ENCODE measurements around the gene ZNF396. TPM values are rescaled to one million over a fixed set of nuclear protein-coding genes. Genes with fewer than 3 reads are reported as not detected.

ZNF396 gene
- total and polyA plus RNA-seq, 9 of the 15 experiments (the other 6 are each of a cell fraction or from before 2014, with no cell fraction given): 0.73 to 2.3 (median 1.9) TPM

GRCh38 chr18:35376742-35377695 is at the start of gene ZNF396 (continued):
- TF ChIP-seq ZMIZ1 (IDR thresholded peaks at IDR 0.05; ENCODE audit: low read depth in 2 of 2, low read length in 2 of 2) (0 out of 4 replicates have a peak, but pooled peaks of 1 of the 2 experiments have one; percentile 41), MYC (IDR thresholded peaks at IDR 0.05; ENCODE audit: low read depth, low read length) (no peak), MYC (CRISPR knock-in tag; IDR thresholded peaks at IDR 0.05; ENCODE audit: borderline replicate concordance, low read depth) (no peak), ATF3 (IDR thresholded peaks at IDR 0.05) (no peak), ATF3 (CRISPR knock-in tag; conservative IDR thresholded peaks at IDR 0.05) (no peak), REST (IDR thresholded peaks at IDR 0.05; ENCODE audit: borderline replicate concordance) (no peak), REST (CRISPR knock-in tag; IDR thresholded peaks at IDR 0.05; ENCODE audit: low read depth) (0 out of 2 replicates have a peak, but pooled peaks have one; percentile 26), RBM15 (IDR thresholded peaks at IDR 0.05; ENCODE audit: insufficient read depth, low read length) (no peak), MYNN (IDR thresholded peaks at IDR 0.05) (no peak), MYNN (CRISPR knock-in tag; IDR thresholded peaks at IDR 0.05) (no peak), HCFC1 (IDR thresholded peaks at IDR 0.05; ENCODE audit: low read depth, low read length) (peak; percentile 63), MNT (conservative IDR thresholded peaks at IDR 0.05) (peak; percentile 27 to 77; a peak in 3 of 4 replicates)

All from K562 (cell line).